ENCODE results near the gene STX17. TPM values are rescaled to one million over a fixed set of nuclear protein-coding genes. Genes with fewer than 3 reads are reported as not detected.

STX17 gene
- total and polyA plus RNA-seq, 10 donors: 3.1 to 52.1 (median 39.9) TPM

- Histone ChIP-seq H3K9me3 (no peaks in the 10 kb centered on the region), H3K36me3 (peaks cover 0 to 83% (median 26%) of the 10 kb centered on the region in 6 donors), H3K27me3 (replicated peaks in 1 of 7) (no peaks in the 10 kb centered on the region), H3K4me1 (no peaks in the 10 kb centered on the region), H3K27ac (no peak overlapping the region), H3K4me3 (no peak overlapping the region)
- intact Hi-C loops (cut with DNase I; ENCODE audit: low total_unique reads): no loop called here
- no peak for TF ChIP-seq POLR2A (IDR thresholded peaks at IDR 0.05)
- no peak for TF ChIP-seq POLR2AphosphoS5 (IDR thresholded peaks at IDR 0.05)
- TF ChIP-seq CTCF (IDR thresholded peaks at IDR 0.05 in 8 of 11, conservative IDR thresholded peaks at IDR 0.05 in 3 of 11): no peak
- no peak for DNase-seq
- WGBS, 5 donors: 89 to 93% (median 91%) methylated on average over 2 of the region's 2 CpGs
These were observed 60.3 kb downstream of the STX17 start for GRCh38 chr9:99966716-99967115.

- Histone ChIP-seq H3K36me3 (peaks cover 0 to 83% (median 25%) of the 10 kb centered on the region in 6 donors), H3K9me3 (no peaks in the 10 kb centered on the region), H3K4me1 (no peaks in the 10 kb centered on the region), H3K27me3 (replicated peaks in 1 of 7) (no peaks in the 10 kb centered on the region), H3K4me3 (no peak overlapping the region), H3K27ac (no peak overlapping the region)
- intact Hi-C loops (cut with DNase I; ENCODE audit: low total_unique reads): no loop called here
- TF ChIP-seq POLR2AphosphoS5 (IDR thresholded peaks at IDR 0.05) (no peak), CTCF (IDR thresholded peaks at IDR 0.05 in 8 of 11, conservative IDR thresholded peaks at IDR 0.05 in 3 of 11) (no peak), POLR2A (IDR thresholded peaks at IDR 0.05) (no peak)
- WGBS, 5 donors: 92 to 100% (median 96%) methylated on average over 2 of the region's 2 CpGs
- no peak for DNase-seq
These were observed 61.0 kb downstream of the STX17 start for GRCh38 chr9:99967457-99967856.

- no peaks in the 10 kb centered on the region for H3K27me3 ChIP-seq (replicated peaks in 1 of 7)
- H3K4me1 ChIP-seq: no peaks in the 10 kb centered on the region
- no peak overlapping the region for H3K27ac ChIP-seq
- TF ChIP-seq POLR2AphosphoS5 (IDR thresholded peaks at IDR 0.05): no peak
- no peak for TF ChIP-seq POLR2A (IDR thresholded peaks at IDR 0.05)
- TF ChIP-seq CTCF (IDR thresholded peaks at IDR 0.05 in 8 of 11, conservative IDR thresholded peaks at IDR 0.05 in 3 of 11): no peak
- 98 to 100% (median 99%) methylated on average over 2 of the region's 2 CpGs for WGBS, 5 donors
- H3K4me3 ChIP-seq: no peak overlapping the region
- no peak for DNase-seq
- intact Hi-C loops (cut with DNase I; ENCODE audit: low total_unique reads): no loop called here
- H3K9me3 ChIP-seq: no peaks in the 10 kb centered on the region
- peaks cover 0 to 69% (median 25%) of the 10 kb centered on the region in 6 donors for H3K36me3 ChIP-seq
These were observed 64.0 kb downstream of the STX17 start for GRCh38 chr9:99970481-99970880.

- intact Hi-C loops (cut with DNase I; ENCODE audit: low total_unique reads): no loop called here
- no peak for DNase-seq
- no peak for TF ChIP-seq POLR2A (IDR thresholded peaks at IDR 0.05)
These were observed 65.0 kb downstream of the STX17 start for GRCh38 chr9:99971410-99971809.

GRCh38 chr9:99973455-99973854 lies 67.0 kb downstream of the STX17 start:
- Histone ChIP-seq H3K4me3 (no peak overlapping the region), H3K9me3 (no peaks in the 10 kb centered on the region), H3K27ac (no peak overlapping the region), H3K36me3 (peaks cover 0 to 76% (median 21%) of the 10 kb centered on the region in 6 donors), H3K4me1 (no peaks in the 10 kb centered on the region), H3K27me3 (replicated peaks in 1 of 7) (no peaks in the 10 kb centered on the region)
- DNase-seq: no peak
- no peak for TF ChIP-seq CTCF (IDR thresholded peaks at IDR 0.05 in 8 of 11, conservative IDR thresholded peaks at IDR 0.05 in 3 of 11)
- TF ChIP-seq POLR2AphosphoS5 (IDR thresholded peaks at IDR 0.05): no peak
- TF ChIP-seq POLR2A (IDR thresholded peaks at IDR 0.05): no peak
- intact Hi-C loops (cut with DNase I; ENCODE audit: low total_unique reads): no loop called here
- WGBS, 5 donors: 93 to 99% (median 96%) methylated on average over 3 of the region's 3 CpGs

More at GRCh38 chr9:99971410-99971809, 65.0 kb downstream of the STX17 start:
- Histone ChIP-seq H3K4me1 (no peaks in the 10 kb centered on the region), H3K27ac (no peak overlapping the region), H3K27me3 (replicated peaks in 1 of 7) (no peaks in the 10 kb centered on the region), H3K9me3 (no peaks in the 10 kb centered on the region), H3K36me3 (peaks cover 0 to 70% (median 25%) of the 10 kb centered on the region in 6 donors), H3K4me3 (no peak overlapping the region)

All from spleen (tissue), 11 donors.